Heart right ventricle (tissue), 16 donors: Measurements from ENCODE around the gene HRH3. TPM values are rescaled to one million over a fixed set of nuclear protein-coding genes. Genes with fewer than 3 reads are reported as not detected.
A peak's percentile ranks its signal among the peaks of the same experiment; 100 is the strongest.

Experiments
- ATAC-seq, 8 donors: fragments of 200-7000 bp; cut with Tn5 transposase; one replicate each; pipeline ENCODE4 v1.9.1; 2020; ENCODE audit warnings: mild to moderate bottlenecking in 8 of 8, moderate library complexity in 8 of 8, moderate number of reproducible peaks in 1 of 8
- DNase-seq, 2 donors: peaks; one replicate each; pipeline ENCODE4 v3.0.0-alpha.2; 2020
- H3K27ac ChIP-seq, 10 donors: fragments of 200-600 bp; sonication (generic) in 2 of 10; one replicate each; pipeline versions ENCODE4 v1.5.0 to v1.8.0; 2020 to 2022; ENCODE audit warnings: mild to moderate bottlenecking in 3 of 10
- H3K27me3 ChIP-seq, 7 donors: fragments of 200-600 bp; one replicate each; pipeline ENCODE4 v1.8.0; 2021 to 2022; ENCODE audit warnings: mild to moderate bottlenecking in 2 of 7
- H3K36me3 ChIP-seq, 9 donors: fragments of 200-600 bp; sonication (generic) in 1 of 9; one replicate each; pipeline versions ENCODE4 v1.5.0 to v1.8.0; 2020 to 2022; ENCODE audit warnings: mild to moderate bottlenecking in 2 of 9
- H3K4me1 ChIP-seq, 9 donors: fragments of 200-600 bp; sonication (generic) in 1 of 9; one replicate each; pipeline versions ENCODE4 v1.5.0 to v1.8.0; 2020 to 2022; ENCODE audit warnings: mild to moderate bottlenecking in 4 of 9
- H3K4me3 ChIP-seq, 10 donors: fragments of 200-600 bp; sonication (generic) in 2 of 10; one replicate each; pipeline versions ENCODE4 v1.5.0 to v1.8.0; 2020 to 2022; ENCODE audit warnings: mild to moderate bottlenecking in 7 of 10, moderate library complexity in 2 of 10
- H3K9me3 ChIP-seq, 11 donors: fragments of 200-600 bp in 10 of 11; sonication (generic) in 2 of 11; one replicate each; pipeline versions ENCODE4 v1.5.0 to v1.8.0; 2013 to 2022; ENCODE audit warnings: mild to moderate bottlenecking in 2 of 11, control low read depth in 1 of 11, moderate library complexity in 1 of 11
- WGBS, 2 donors: extraction: QIAGEN DNeasy Blood & Tissue Kit; methylation state at CpG; one replicate each; pipeline ENCODE4 v1.1.7; 2013; ENCODE audit warnings: inconsistent platforms in 1 of 2; 5-methylcytosine and 5-hydroxymethylcytosine counted together
- intact Hi-C, 10 donors: fragments of 100-400 bp; cut with DNase I; formaldehyde crosslinking; loops; one replicate each; pipeline versions ENCODE4 v1.11.1 to v1.14.2; 2022
- polyA plus RNA-seq, 2 donors: library from polyadenylated mRNA; stranded (reverse); fragments of 200-250 nt; gene quantifications; one replicate each; pipeline ENCODE4 v1.2.3, GENCODE V29; 2013
- total RNA-seq, 10 donors: library from RNA; stranded (reverse); fragmentation: NEBNext Ultra II Directional in 3 of 10; extraction: Animal tissue kit (Norgen Biotek cat#: 25700) in 3 of 10; gene quantifications; one replicate each; pipeline versions ENCODE4 v1.2.1 to v1.2.4, GENCODE V29; 2021 to 2023
- TF ChIP-seq, protein P1 (sequence below), 9 donors: fragments of 200-600 bp; sonication (generic) in 2 of 9; IDR thresholded peaks; one replicate each; pipeline versions ENCODE4 v1.5.0 to v1.8.0; 2021 to 2022; ENCODE audit warnings: antibody characterized with exemption in 9 of 9, mild to moderate bottlenecking in 5 of 9, moderate library complexity in 1 of 9
- donor health status: Arrhythmogenic right ventricular cardiomyopathy.
- donor health status: ischemic (EF 13 %, LVEDD 7.1; RV severe dilation, severe dysfunction).
- donor health status: healthy with polysubstance abuse.
- donor health status: DM: no; HTN: yes; CAD: no.
- donor health status: DM: no; HTN: no; CAD: no.
- donor health status: ischemic (EF 25% LVEDD 6.9; RV normal size, moderate dysfunction).
- donor health status: ischemic (EF 25% LVEDD 5.7; RV mildly dilated, moderate dysfunction).
- donor health status: healthy.
- donor health status: DM: yes; HTN: yes; CAD: no.
- donor health status: Ischemic cardiomyopathy.
- donor health status: ischemic (EF 35%, LVEDD 5.7; RV mildly dilated, moderate dysfunction).
- donor health status: nonischemic (EF 11% LVEDD 7.7; RV severe dilation, severe dysfunction).
- donor health status: DM: yes; HTN: yes; CAD: no.
- donor health status: PGD.
- donor health status: ischemic (EF 29% LVEDD 5.4; RV normal size, mild dysfunction).
- donor health status: nonischemic (EF 23%, LVEDD 6.1; RV moderate dilation, normal function).

HRH3 gene
- total and polyA plus RNA-seq, 12 donors: not detected

- WGBS, 2 donors: 78 to 83% methylated on average over 6 of the region's 6 CpGs
- ATAC-seq (no peak), DNase-seq (no peak)
- no peaks in the 10 kb centered on the region for H3K27me3 ChIP-seq
- H3K9me3 ChIP-seq: no peaks in the 10 kb centered on the region
- peaks cover 0 to 12% (median 0%) of the 10 kb centered on the region in 9 donors for H3K36me3 ChIP-seq
- H3K4me3 ChIP-seq: no peak overlapping the region
- TF ChIP-seq, protein P1, sequence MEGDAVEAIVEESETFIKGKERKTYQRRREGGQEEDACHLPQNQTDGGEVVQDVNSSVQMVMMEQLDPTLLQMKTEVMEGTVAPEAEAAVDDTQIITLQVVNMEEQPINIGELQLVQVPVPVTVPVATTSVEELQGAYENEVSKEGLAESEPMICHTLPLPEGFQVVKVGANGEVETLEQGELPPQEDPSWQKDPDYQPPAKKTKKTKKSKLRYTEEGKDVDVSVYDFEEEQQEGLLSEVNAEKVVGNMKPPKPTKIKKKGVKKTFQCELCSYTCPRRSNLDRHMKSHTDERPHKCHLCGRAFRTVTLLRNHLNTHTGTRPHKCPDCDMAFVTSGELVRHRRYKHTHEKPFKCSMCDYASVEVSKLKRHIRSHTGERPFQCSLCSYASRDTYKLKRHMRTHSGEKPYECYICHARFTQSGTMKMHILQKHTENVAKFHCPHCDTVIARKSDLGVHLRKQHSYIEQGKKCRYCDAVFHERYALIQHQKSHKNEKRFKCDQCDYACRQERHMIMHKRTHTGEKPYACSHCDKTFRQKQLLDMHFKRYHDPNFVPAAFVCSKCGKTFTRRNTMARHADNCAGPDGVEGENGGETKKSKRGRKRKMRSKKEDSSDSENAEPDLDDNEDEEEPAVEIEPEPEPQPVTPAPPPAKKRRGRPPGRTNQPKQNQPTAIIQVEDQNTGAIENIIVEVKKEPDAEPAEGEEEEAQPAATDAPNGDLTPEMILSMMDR (IDR thresholded peaks at IDR 0.05): no peak
- peaks cover 12 to 71% (median 42%) of the 10 kb centered on the region in 9 donors for H3K4me1 ChIP-seq
- intact Hi-C loops: no loop called here
- H3K27ac ChIP-seq: no peak overlapping the region
Observed at GRCh38 chr20:62248890-62249560, 28.9 kb upstream of the HRH3 start.

- Histone ChIP-seq H3K27ac (peak overlapping the region in 8 of 10 donors; percentile 58 to 94 (median 72)), H3K4me3 (no peak overlapping the region), H3K9me3 (no peaks in the 10 kb centered on the region), H3K4me1 (peaks cover 16 to 82% (median 59%) of the 10 kb centered on the region in 9 donors), H3K27me3 (no peaks in the 10 kb centered on the region), H3K36me3 (peaks cover 0 to 16% (median 0%) of the 10 kb centered on the region in 9 donors)
- ATAC-seq: peak; percentile 43 to 88 (median 79)
- TF ChIP-seq, protein P1 (IDR thresholded peaks at IDR 0.05): no peak
- WGBS, 2 donors: 48 to 52% methylated on average over 22 of the region's 22 CpGs
- DNase-seq: peak; percentile 58 to 59
- intact Hi-C loops: no loop called here
Observed at GRCh38 chr20:62246872-62247652, 27.0 kb upstream of the HRH3 start.

- WGBS, 2 donors: 75 to 77% methylated on average over 8 of the region's 8 CpGs
- ATAC-seq: peak in 3 of 8 donors; percentile 3 to 43 (median 28)
- Histone ChIP-seq H3K36me3 (peaks cover 0 to 21% (median 0%) of the 10 kb centered on the region in 9 donors), H3K27me3 (no peaks in the 10 kb centered on the region), H3K27ac (peak overlapping the region in 8 of 10 donors; percentile 58 to 94 (median 72)), H3K4me3 (no peak overlapping the region), H3K9me3 (no peaks in the 10 kb centered on the region), H3K4me1 (peaks cover 16 to 85% (median 65%) of the 10 kb centered on the region in 9 donors)
- no peak for DNase-seq
- TF ChIP-seq, protein P1 (IDR thresholded peaks at IDR 0.05): no peak
- intact Hi-C loops: no loop called here
Observed at GRCh38 chr20:62246431-62246830, 26.4 kb upstream of the HRH3 start.

GRCh38 chr20:62245911-62246280 lies 25.8 kb upstream of the HRH3 start:
- H3K27ac ChIP-seq: peak overlapping the region in 7 of 10 donors; percentile 58 to 94 (median 80)
- H3K4me1 ChIP-seq: peaks cover 16 to 90% (median 69%) of the 10 kb centered on the region in 9 donors
- WGBS, 2 donors: 88 to 92% methylated on average over 19 of the region's 19 CpGs

More at GRCh38 chr20:62245911-62246280, 25.8 kb upstream of the HRH3 start:
- ATAC-seq (peak in 1 of 8 donors; percentile 11), DNase-seq (no peak)
- TF ChIP-seq, protein P1 (IDR thresholded peaks at IDR 0.05): no peak
- Histone ChIP-seq H3K36me3 (peaks cover 0 to 27% (median 0%) of the 10 kb centered on the region in 9 donors), H3K9me3 (no peaks in the 10 kb centered on the region), H3K4me3 (no peak overlapping the region), H3K27me3 (no peaks in the 10 kb centered on the region)
- intact Hi-C loops: no loop called here
